Activated CD4-positive, alpha-beta T cell treated with anti-CD3 and anti-CD28 coated beads, Interleukin-10, Interleukin-2, amounts not matched to agents 100 ng/mL and 50 ng/mL, durations not matched to agents 16 hours and 8 hours (primary cell): ENCODE results near the gene NPTXR.

Experiments used
- DNase-seq: peaks from one replicate; pipeline ENCODE4 v3.0.0-alpha.2; 2020

The NPTXR gene

DNA sequence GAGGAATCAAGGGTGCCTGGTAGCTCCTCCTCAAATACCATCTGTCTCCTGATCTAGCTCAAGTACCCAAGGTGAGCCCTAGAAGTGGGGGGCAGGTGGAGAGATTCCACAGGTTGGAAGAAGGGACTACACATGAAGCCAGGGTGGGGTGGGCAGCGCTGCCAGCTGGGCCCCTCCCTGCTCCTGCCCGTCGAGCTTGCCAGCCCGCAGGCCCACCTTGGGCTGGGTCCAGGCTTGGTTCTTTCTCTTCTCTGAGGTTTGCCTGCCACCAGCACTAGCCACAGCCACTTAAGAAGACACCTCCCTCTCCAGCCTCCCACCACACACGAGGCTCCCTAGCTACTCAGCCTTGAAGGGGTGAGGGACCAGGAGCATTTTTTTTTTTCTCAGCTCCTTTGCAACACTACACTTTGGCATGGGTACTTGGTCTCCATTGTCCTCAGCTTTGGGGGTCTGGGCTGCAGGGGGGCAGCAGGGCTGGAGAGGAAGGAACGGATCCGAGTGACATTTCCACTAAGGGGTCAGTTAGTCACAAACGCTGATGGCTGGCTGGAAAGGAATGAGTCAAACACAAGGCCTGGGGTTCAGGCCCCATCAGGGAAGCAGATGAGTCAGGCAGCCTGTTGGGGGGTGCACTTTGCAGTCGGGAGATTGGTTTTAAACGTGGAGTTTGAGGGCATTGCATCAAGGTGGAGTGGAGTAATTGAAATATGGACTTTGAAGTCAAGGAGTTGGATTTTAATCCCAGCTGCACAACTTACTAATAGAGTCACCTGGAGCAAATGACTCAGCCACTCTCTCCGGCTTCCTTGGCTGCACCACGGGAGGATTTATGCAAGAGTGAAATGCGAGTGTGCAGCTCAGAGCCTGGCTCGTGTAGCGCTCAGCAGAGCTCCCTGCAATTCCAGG lies 7.4 kb upstream of the NPTXR start:
- no peak for DNase-seq

DNA sequence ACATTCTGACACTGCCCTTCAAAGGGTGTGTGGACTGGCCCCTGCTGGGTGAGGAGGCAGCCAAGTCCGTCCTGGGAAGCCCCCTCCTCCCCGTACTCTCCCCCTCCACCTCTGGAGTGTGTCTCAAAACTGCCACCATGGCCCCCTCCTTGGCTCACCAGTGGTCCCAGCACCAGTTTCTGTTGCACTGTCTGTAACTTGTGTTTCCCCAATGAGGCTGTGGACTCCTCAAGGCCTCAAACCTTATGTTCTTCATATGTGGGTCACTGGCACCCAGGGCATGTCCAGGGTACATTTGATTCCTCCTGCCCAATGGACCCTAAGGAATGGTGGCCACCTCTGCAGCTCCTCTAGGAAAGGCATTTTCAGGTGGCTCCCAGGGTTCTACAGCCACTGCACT lies 6.6 kb upstream of the NPTXR start:
- no peak for DNase-seq

DNA sequence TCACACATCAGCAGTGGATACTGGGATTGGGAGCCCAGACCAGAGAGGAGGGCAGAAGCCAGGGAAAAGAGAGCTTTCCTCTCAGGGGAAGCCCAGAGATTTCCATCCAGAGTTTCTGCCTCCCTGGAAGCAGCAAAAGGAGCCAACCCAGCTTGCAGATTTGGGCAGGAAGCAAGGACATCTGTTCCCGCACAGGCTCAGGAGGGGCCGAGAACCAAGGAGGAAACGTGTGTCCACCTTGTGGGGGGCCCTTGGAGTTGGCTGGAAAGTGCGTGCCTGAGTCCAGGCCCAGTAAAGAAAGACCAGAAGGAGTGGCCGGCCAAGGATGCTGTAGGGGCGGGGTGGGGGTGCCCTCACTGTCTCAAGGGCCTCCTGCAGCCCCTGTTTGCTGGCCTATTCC lies 6.0 kb upstream of the NPTXR start:
- no peak for DNase-seq

- DNase-seq, result no peak
Observed at GRCh38 chr22:38846412-38846811, 2.6 kb upstream of the NPTXR start.

DNA sequence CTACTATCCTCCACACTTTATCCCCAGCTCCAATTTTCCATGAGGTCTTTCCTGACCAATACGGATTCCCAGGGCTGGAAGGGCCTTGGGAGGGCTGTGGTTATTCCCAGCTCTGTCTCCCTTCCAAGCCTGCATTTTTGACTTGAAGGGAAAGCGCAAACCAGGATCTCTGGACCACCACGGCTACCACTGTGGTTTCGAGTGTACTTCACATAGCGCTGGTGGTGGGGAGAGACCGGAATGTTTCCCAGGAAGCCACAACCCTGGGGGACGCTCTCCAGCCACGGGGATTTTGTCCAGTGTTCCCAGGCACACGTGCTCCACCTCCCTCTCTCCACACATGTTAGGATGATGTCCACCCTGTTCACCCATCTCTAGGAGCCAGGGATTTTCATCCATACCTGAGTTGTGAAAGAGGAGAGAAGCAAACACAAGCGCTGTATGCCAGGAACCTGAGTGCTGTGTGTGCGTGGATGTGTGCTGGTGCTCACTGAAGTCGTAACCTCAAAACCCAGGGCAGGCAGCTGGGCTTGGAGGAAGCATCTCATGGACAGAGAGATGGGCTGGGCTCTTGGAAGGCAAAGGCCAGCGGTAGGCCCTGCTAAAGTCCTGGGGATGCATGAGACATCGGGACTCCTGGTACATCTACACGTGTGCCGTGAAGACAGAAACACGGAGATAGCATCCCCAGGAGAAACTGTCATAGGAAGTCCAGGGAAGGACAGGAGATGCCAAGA lies 1.3 kb upstream of the NPTXR start:
- no peak for DNase-seq

DNA sequence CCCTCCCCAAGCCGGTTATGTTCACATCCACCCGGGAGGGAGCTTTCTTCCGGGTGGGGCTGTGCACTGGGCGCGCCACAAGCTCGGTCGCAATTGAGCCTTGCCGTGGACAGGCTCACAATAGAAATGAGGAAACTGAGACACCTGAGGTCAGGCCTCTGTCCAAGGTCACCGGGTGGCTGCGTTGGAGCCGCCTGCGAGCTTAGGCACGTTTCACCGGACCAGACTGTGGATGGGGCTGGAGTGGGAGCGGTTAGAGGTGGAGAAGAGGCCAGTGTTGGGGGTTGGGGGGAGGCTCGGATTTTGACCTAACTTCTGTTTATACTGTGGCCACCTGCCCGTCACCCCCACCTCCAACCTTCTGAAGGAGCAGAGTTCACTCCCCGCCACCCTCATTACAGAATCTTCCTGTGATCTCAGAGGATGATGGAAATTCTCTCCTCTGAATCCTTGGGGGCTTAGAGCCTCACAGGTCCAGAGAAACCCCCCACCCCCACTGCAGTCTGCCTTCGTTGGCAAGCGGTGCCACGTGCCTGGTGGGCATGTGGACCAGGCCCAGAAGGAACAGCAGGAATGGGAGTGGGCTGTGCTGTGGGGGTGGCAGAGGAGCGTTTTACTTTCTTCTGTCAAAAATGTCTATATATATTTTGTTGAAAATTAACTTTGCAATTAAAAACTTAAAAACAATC lies 631 bp upstream of the NPTXR start:
- DNase-seq, result no peak

DNA sequence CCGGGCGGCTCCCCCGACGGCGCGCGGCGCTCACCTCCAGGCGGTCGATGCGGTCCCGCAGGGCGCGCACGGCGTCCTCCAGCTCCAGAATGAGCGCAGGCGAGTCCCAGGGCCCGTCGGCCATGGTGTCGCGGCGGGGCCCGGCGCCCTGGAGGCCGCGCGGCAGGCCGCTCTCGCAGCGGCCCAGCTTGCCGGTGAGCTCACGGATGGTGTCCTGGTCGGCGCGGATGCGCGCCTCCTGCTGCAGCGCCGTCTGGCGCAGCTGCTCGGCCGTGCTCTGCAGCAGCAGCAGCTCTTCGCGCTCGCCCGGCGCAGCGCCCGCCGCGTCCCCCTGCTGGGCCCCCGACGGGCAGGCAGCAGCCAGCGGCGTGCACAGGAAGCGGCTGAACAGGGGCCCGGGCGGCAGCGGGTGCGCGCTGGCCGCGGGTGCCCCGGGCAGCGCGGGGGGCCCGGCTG lies 599 bp downstream of the NPTXR start:
- DNase-seq, result peak; percentile 67

GRCh38 chr22:38842512-38843200 lies 1.2 kb downstream of the NPTXR start:
- no peak for DNase-seq

- DNase-seq, result no peak
Observed at GRCh38 chr22:38841635-38842034, 2.2 kb downstream of the NPTXR start.

DNA sequence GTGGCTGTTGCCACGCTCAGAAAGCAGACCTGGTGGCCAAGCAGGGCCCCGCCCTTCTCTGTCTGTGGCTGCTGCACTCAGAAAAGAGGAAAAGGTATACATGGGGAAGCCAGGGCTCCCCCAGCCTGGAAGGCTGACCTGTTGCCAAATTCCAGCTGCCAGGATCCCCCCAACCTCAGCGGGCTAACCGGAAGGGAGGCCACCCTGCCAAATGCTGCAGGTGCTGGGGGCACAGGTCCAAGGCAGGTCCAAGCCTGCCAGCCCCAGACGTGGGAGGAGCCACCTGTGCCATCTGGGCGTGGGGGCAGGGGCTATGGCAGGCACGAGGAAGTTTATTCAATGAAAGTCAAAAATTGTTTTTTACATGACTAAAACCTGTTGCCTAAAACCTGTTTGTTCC lies 2.6 kb downstream of the NPTXR start:
- DNase-seq, result no peak

DNA sequence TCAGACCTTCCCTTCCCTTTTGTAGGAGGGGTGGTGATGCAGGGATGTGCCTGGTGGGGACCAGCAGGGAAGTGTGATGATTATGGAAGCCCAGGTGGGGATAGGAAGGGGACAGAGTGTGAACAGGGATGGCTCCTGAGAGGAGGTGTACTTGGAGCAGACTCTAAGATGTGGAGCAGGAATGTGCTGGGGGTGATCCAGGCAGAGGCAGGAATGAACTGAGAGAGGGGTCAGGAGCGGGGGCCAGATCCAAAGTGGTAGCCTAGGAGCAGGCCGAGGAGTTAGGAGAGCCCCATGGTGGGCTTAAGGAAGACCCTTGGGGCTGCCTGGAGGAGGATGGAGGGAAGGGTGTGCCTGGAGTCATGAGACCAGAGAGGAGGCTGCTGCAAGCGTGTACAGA lies 3.7 kb downstream of the NPTXR start:
- DNase-seq, result no peak

GRCh38 chr22:38839686-38840085 lies 4.1 kb downstream of the NPTXR start:
- no peak for DNase-seq

DNA sequence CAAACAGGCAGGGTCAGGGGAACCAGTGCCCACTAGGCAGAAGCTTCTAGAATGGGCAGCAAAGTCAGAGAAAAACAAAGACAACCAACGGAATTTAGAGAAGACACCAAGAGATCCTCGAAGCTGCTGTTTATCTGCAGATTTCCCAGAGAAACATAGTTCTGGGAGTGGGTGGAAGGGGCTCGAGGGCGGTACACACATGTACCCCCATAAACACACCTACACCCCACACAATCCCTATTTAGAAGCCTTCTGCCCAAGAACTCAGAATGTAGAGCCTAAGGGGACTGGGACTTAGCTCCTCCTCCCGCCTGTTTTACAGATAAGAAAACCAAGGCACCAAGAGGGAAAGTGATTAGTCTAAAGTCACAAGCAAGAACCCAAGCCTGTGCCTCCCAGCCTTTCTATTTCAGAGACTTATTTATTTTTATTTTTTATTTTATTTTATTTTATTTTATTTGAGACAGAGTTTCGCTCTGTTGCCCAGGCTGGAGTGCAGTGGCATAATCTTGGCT lies 6.4 kb downstream of the NPTXR start:
- DNase-seq, result no peak

DNA sequence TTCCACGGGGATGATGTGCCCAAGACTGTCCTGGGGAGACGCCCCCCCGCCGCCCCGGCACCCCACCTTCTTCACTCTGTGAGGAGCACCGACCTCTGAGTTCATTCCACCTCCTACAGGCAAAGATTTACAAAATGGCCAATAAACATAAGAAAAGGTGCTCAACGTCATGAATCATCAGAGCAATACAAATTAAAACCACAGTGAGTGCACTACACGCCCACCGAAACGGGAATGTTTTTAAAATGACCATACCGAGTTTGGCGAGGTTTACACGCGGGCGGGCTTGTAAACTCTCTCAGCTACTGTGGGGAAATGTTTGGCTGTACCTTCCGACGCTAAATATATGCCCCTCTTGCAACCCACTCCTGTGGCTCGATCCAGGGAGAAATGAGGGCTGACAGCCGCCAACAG lies 7.9 kb downstream of the NPTXR start:
- DNase-seq, result no peak

DNA sequence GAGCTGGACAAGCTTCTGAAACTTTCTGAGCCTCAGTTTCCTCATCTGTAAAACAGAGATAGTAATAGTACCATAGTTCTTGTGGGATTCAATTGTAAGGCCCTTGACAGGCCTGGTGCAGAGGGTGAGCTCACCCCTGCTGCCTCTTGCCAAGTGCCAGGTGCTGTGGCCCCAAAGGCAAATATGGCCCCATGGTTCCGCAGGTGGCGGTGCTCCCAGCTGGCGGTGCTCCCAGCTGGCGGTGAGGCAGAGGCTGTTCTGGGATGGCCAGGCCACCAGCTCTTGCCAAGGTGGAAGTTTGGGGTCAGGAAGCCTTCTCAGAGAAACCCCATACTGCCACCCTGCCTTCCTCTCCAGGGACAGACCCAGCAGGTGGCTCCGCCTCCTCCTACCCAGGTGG lies 8.8 kb downstream of the NPTXR start:
- no peak for DNase-seq

GRCh38 chr22:38834215-38834953 lies 9.4 kb downstream of the NPTXR start:
- DNase-seq, result no peak

DNA sequence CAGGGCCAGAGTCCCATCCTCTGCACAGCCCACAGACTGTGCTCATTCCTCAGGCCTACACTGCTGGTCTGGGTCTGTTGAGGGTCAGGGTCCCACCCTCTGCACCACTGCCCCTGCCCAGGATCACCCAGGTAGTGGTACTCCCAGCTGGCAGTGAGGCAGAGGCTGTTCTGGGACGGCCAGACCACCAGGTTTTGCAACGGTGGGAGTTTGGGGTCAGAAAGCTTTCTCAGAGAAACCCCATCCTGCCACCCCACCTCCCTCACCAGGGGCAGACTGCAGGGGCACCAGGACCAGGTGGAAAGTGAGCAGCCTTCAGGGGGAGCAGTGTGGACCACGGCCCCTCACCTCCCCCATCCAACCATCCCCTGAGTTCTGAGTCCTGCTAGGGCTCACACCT lies 10.8 kb downstream of the NPTXR start:
- no peak for DNase-seq

DNA sequence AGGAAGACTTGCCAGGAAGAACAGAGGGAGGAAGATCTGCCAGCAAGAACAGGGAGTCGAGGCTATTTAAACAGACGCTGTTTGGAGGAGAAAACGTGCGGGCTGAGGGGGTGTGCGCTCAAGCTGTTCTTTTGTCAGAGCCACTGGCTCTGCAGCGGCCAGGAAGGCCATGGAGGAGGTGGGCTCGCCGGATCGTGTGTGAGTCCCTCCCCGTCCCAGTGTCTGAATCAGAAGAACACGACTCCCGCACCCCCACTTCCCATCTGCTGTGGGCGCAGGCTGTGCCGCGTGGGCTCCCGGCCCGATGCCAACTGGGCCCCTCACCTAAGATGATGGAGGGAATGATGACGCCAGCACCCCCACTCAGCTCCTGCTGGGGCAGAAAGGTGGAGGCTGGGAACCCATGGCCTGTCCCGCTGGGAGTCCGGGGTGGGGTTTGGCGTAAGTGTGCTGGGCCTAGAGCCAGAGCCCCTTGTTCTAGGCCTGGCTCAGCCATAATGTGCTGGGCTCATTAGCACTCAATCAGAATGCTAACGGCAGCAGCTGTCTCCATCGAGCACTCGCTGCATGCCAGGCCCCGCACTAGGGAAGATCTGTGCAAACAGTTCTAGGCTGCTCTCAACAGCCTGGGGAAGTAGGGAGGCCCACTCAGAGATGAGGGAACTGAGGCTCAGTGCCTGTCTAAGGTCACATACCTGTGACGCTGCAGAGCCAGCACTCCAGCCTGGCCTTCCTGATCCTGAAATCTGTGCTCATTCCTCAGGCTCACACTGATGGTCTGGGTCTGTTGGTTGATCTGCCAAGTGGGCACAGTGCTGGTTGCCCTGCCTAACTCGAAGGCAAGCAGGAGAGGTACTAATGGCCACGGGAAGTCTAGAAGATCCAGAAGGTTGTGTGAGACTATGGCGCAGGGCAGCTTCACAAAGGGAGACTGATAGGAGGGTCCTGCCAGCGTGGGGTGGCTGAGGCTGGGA lies 11.5 kb downstream of the NPTXR start:
- no peak for DNase-seq

- no peak for DNase-seq
Observed at GRCh38 chr22:38831166-38831945, 12.5 kb downstream of the NPTXR start.

GRCh38 chr22:38830845-38831108 lies 13.1 kb downstream of the NPTXR start:
- DNase-seq, result no peak
